HG02970 (cell line): ENCODE data around the gene SYVN1.
A peak's percentile ranks its signal among the peaks of the same experiment; 100 is the strongest.

Experiments used
- ATAC-seq: cut with Tn5 transposase; IDR thresholded peaks from one replicate; pipeline ENCODE4 v1.9.1; 2021; ENCODE audit warnings: mild to moderate bottlenecking, moderate library complexity, moderate number of reproducible peaks; ENCODE audit not compliant: unreplicated experiment, low FRiP score

Gene SYVN1

GRCh38 chr11:65095974-65096806, 38.1 kb downstream of the SYVN1 start, which contains the start of gene VPS51:
Gene VPS51, plus strand, starts transcription at chr11:65096214. Its CDS starts 37 bp downstream, at chr11:65096251.
- ATAC-seq: peak; percentile 61

GRCh38 chr11:65095427-65095826, 38.9 kb downstream of the SYVN1 start:
- no peak for ATAC-seq

- no peak for ATAC-seq
Observed at GRCh38 chr11:65090628-65091027, 43.7 kb downstream of the SYVN1 start.

GRCh38 chr11:65089621-65090020, 44.7 kb downstream of the SYVN1 start:
- no peak for ATAC-seq

GRCh38 chr11:65087827-65088226, 46.5 kb downstream of the SYVN1 start:
- ATAC-seq: no peak

- no peak for ATAC-seq
Observed at GRCh38 chr11:65087216-65087615, 47.1 kb downstream of the SYVN1 start.

- no peak for ATAC-seq
Observed at GRCh38 chr11:65086809-65087208, 47.5 kb downstream of the SYVN1 start.

- ATAC-seq: no peak
Observed at GRCh38 chr11:65085446-65085845, 48.9 kb downstream of the SYVN1 start.

GRCh38 chr11:65084598-65085375, 49.5 kb downstream of the SYVN1 start:
- no peak for ATAC-seq

- peak; percentile 87 for ATAC-seq
Observed at GRCh38 chr11:65083834-65084597, 50.3 kb downstream of the SYVN1 start, which contains the start of the genes CDCA5 and ZFPL1. Gene CDCA5, minus strand, starts transcription at chr11:65084040. Its CDS starts 62 bp downstream, at chr11:65083978. Gene ZFPL1, plus strand, starts transcription at chr11:65084222. Its CDS starts 477 bp downstream, at chr11:65084699.

GRCh38 chr11:65083134-65083833, 51.0 kb downstream of the SYVN1 start:
- peak; percentile 12 for ATAC-seq

- ATAC-seq: no peak
Observed at GRCh38 chr11:65078786-65079342, 55.5 kb downstream of the SYVN1 start.

- no peak for ATAC-seq
Observed at GRCh38 chr11:65078151-65078550, 56.2 kb downstream of the SYVN1 start.

GRCh38 chr11:65077451-65077850, 56.9 kb downstream of the SYVN1 start:
- no peak for ATAC-seq
